Mesenchymal stem cell (in vitro differentiated cells and primary cell): ENCODE results near the gene RBFOX2.

ENCODE experiments used
- DNase-seq: peaks from one replicate; pipeline ENCODE4 v3.0.0-alpha.2; 2013
- H2AFZ ChIP-seq: one replicate; pipeline ENCODE4 v1.6.1; 2013; ENCODE audit warnings: low read depth, mild to moderate bottlenecking, control low read depth, inconsistent platforms, low read length, moderate library complexity
- H2AK5ac ChIP-seq: 2 replicates; pipeline ENCODE4 v1.6.1; 2013; ENCODE audit warnings: low read length, moderate library complexity, mild to moderate bottlenecking, inconsistent platforms; ENCODE audit not compliant: severe bottlenecking
- H2BK120ac ChIP-seq: one replicate; pipeline ENCODE4 v1.6.1; 2013; ENCODE audit warnings: low read depth, mild to moderate bottlenecking, inconsistent platforms, low read length, moderate library complexity
- H2BK12ac ChIP-seq, 2 experiments: one replicate each; pipeline ENCODE4 v1.6.1; 2013; ENCODE audit warnings: inconsistent platforms in 2 of 2, low read length in 2 of 2, mild to moderate bottlenecking in 2 of 2, moderate library complexity in 2 of 2, control low read depth in 1 of 2
- H2BK15ac ChIP-seq: one replicate; pipeline ENCODE4 v1.6.1; 2013; ENCODE audit warnings: mild to moderate bottlenecking, low read depth, inconsistent platforms; ENCODE audit not compliant: poor library complexity, severe bottlenecking
- H2BK5ac ChIP-seq: 2 replicates; pipeline ENCODE4 v1.6.1; 2013; ENCODE audit warnings: low read depth, mild to moderate bottlenecking, low read length, control low read depth, inconsistent platforms; ENCODE audit not compliant: poor library complexity, severe bottlenecking
- H3K14ac ChIP-seq, 2 experiments: one replicate each; pipeline ENCODE4 v1.6.1; 2013; ENCODE audit warnings: inconsistent platforms in 2 of 2, low read length in 2 of 2, control low read depth in 1 of 2, mild to moderate bottlenecking in 1 of 2, moderate library complexity in 1 of 2
- H3K18ac ChIP-seq, 2 experiments: one replicate each; pipeline ENCODE4 v1.6.1; 2013; ENCODE audit warnings: inconsistent platforms in 2 of 2, low read length in 2 of 2, control low read depth in 1 of 2, low read depth in 1 of 2, mild to moderate bottlenecking in 1 of 2
- H3K23ac ChIP-seq, 2 experiments: one replicate each; pipeline ENCODE4 v1.6.1; 2013; ENCODE audit warnings: inconsistent platforms in 2 of 2, low read length in 2 of 2, mild to moderate bottlenecking in 2 of 2, moderate library complexity in 2 of 2, control low read depth in 1 of 2
- H3K27ac ChIP-seq: 2 replicates; pipeline ENCODE4 v1.5.1; 2013; ENCODE audit warnings: mild to moderate bottlenecking, moderate library complexity, low read length, control low read depth, inconsistent platforms; ENCODE audit not compliant: poor library complexity, severe bottlenecking
- H3K27me3 ChIP-seq, 2 experiments: 2 replicates each; pipeline versions ENCODE4 v1.6.1 to v1.7.0; 2013; ENCODE audit warnings: low read length in 2 of 2, mild to moderate bottlenecking in 2 of 2, moderate library complexity in 2 of 2, control low read depth in 1 of 2, inconsistent platforms in 1 of 2; ENCODE audit not compliant: control insufficient read depth in 1 of 2, insufficient read depth in 1 of 2
- H3K36me3 ChIP-seq, 2 experiments: 2 replicates each; pipeline versions ENCODE4 v1.6.1 to v1.7.0; 2013; ENCODE audit warnings: low read length in 2 of 2, control low read depth in 1 of 2, inconsistent platforms in 1 of 2, low read depth in 1 of 2, mild to moderate bottlenecking in 1 of 2; ENCODE audit not compliant: insufficient read depth in 2 of 2, control insufficient read depth in 1 of 2
- H3K4ac ChIP-seq, 2 experiments: one replicate each; pipeline ENCODE4 v1.6.1; 2013; ENCODE audit warnings: inconsistent platforms in 2 of 2, low read length in 2 of 2, mild to moderate bottlenecking in 2 of 2, moderate library complexity in 2 of 2, control low read depth in 1 of 2, low read depth in 1 of 2
- H3K4me1 ChIP-seq: 2 replicates; pipeline ENCODE4 v1.6.1; 2013; ENCODE audit warnings: low read depth, low read length, control low read depth; ENCODE audit not compliant: control insufficient read depth, insufficient read depth
- H3K4me2 ChIP-seq: 2 replicates; pipeline ENCODE4 v1.6.1; 2013; ENCODE audit warnings: low read length, mild to moderate bottlenecking, inconsistent platforms; ENCODE audit not compliant: poor library complexity, severe bottlenecking
- H3K4me3 ChIP-seq, 2 experiments: 2 replicates each; pipeline versions ENCODE4 v1.5.1 to v1.7.0; 2013; ENCODE audit warnings: low read length in 2 of 2, mild to moderate bottlenecking in 2 of 2, control low read depth in 1 of 2, low read depth in 1 of 2; ENCODE audit not compliant: insufficient read depth in 1 of 2
- H3K79me1 ChIP-seq: replicated peaks from 2 replicates; pipeline ENCODE4 v1.6.1; 2013; ENCODE audit warnings: mild to moderate bottlenecking, control low read depth, low read length, inconsistent platforms; ENCODE audit not compliant: poor library complexity, severe bottlenecking
- H3K9ac ChIP-seq: 2 replicates; pipeline ENCODE4 v1.7.0; 2013; ENCODE audit warnings: mild to moderate bottlenecking, low read length, moderate library complexity
- H3K9me3 ChIP-seq: 2 replicates; pipeline ENCODE4 v1.7.0; 2013; ENCODE audit warnings: mild to moderate bottlenecking, low read length; ENCODE audit not compliant: control insufficient read depth
- H4K8ac ChIP-seq: one replicate; pipeline ENCODE4 v1.6.1; 2013; ENCODE audit warnings: inconsistent platforms, mild to moderate bottlenecking, low read length, moderate library complexity
- H4K91ac ChIP-seq: one replicate; pipeline ENCODE4 v1.6.1; 2013; ENCODE audit warnings: mild to moderate bottlenecking, low read length, inconsistent platforms
- WGBS: methylation state at CpG from one replicate; pipeline ENCODE4 v1.1.7; 2013; ENCODE audit warnings: mixed read lengths; 5-methylcytosine and 5-hydroxymethylcytosine counted together

RBFOX2 gene

DNA sequence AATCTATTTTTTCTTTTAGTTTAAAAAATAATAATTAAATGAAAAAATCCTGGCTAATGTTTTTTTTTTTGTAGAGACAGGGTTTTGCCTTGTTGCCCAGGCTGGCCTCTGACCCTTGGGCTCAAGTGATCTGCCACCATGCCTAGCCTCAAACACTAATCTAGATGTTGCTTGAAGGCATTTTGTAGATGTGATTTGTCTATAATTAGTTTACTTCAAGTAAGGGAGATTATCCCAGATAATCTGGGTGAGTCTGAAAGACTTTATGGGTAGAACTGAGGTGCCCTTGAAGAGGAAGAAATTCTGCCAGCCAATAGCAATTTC lies 38.6 kb upstream of the RBFOX2 start:
- Histone ChIP-seq H3K14ac (no peak overlapping the region), H2AK5ac (no peak overlapping the region), H3K4ac (no peak overlapping the region), H2AFZ (no peak overlapping the region), H2BK12ac (no peak overlapping the region), H3K27me3 (no peaks in the 10 kb centered on the region), H3K18ac (no peak overlapping the region), H2BK120ac (no peak overlapping the region), H3K4me1 (peaks cover 6% of the 10 kb centered on the region), H3K79me1 (no peaks in the 10 kb centered on the region), H2BK5ac (no peak overlapping the region), H3K4me3 (no peak overlapping the region), H3K23ac (no peak overlapping the region), H3K9me3 (no peaks in the 10 kb centered on the region), H3K36me3 (no peaks in the 10 kb centered on the region), H3K27ac (no peak overlapping the region), H2BK15ac (no peak overlapping the region), H3K4me2 (no peak overlapping the region), H4K8ac (no peak overlapping the region), H4K91ac (no peak overlapping the region), H3K9ac (no peak overlapping the region)
- no peak for DNase-seq

DNA sequence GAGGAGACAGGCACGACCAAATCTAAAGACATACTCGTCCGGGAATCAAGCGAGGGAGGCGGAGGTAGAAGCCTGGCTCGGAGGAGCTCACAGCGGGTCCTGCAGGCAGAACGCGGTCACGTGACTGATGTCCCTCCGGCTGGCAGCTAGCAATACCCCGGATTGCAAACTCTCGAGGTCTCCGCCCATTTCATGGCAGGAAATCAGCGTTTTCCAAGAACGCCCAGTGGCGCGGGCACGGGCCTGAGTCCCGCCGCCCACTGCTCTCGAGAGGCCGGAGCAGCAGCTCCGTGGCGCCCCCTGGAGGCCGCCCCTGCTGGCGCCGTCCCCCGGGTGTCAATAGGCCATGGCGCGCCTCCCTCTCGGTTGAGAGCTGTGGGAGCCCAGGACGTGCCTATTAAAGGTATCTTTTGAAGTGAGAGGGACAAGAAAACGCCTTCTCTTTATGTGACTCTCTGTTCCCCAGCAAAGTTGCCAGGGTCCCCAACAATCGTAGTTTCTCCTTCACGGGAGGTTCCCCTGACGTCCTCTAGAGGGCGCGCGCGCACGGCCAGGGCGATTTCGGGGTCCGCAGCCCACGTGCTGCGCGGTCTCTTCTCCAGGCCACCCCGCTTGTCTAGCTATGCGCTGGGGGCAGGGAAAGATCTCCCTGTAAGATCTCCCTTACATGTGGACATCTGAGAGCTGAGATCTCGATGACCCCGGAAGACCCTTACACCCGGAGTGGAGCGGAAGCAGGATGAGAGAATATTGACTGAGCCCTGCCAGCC lies 37.3 kb upstream of the RBFOX2 start:
- Histone ChIP-seq H3K27ac (peak overlapping the region; percentile 56), H2AK5ac (peak overlapping the region; percentile 57), H3K23ac (no peak overlapping the region), H4K91ac (peak overlapping the region; percentile 67), H3K27me3 (no peaks in the 10 kb centered on the region), H2AFZ (peak overlapping the region; percentile 80), H3K36me3 (no peaks in the 10 kb centered on the region), H3K4me3 (peak overlapping the region; percentile 38 to 73), H2BK5ac (no peak overlapping the region), H3K4me1 (peaks cover 6% of the 10 kb centered on the region), H2BK12ac (peak overlapping the region; percentile 23 to 93), H3K4me2 (peak overlapping the region; percentile 66), H3K4ac (peak overlapping the region; percentile 39 to 70), H4K8ac (peak overlapping the region; percentile 66), H2BK15ac (peak overlapping the region; percentile 61), H3K79me1 (no peaks in the 10 kb centered on the region), H2BK120ac (peak overlapping the region; percentile 85), H3K9ac (peak overlapping the region; percentile 94), H3K14ac (peak overlapping the region in 1 of 2 experiments; percentile 15), H3K9me3 (no peaks in the 10 kb centered on the region), H3K18ac (peak overlapping the region; percentile 91 to 93)
- peak; percentile 95 for DNase-seq
- 7% methylated on average over 50 of the region's 54 CpGs for WGBS

- peak overlapping the region; percentile 36 for H4K91ac ChIP-seq
- peaks cover 6% of the 10 kb centered on the region for H3K4me1 ChIP-seq
- H3K36me3 ChIP-seq = no peaks in the 10 kb centered on the region
- H3K79me1 ChIP-seq = no peaks in the 10 kb centered on the region
- peak overlapping the region in 1 of 2 experiments; percentile 56 for H2BK12ac ChIP-seq
- 10% methylated on average over 5 of the region's 5 CpGs for WGBS
- H2AFZ ChIP-seq = peak overlapping the region; percentile 55
- peak overlapping the region in 1 of 2 experiments; percentile 1 for H3K14ac ChIP-seq
- peak overlapping the region; percentile 38 to 73 for H3K4me3 ChIP-seq
- DNase-seq = no peak
- peak overlapping the region; percentile 29 for H2BK15ac ChIP-seq
- H3K27me3 ChIP-seq = no peaks in the 10 kb centered on the region
- H3K4ac ChIP-seq = peak overlapping the region; percentile 39 to 70
- peak overlapping the region; percentile 94 for H3K9ac ChIP-seq
- H3K9me3 ChIP-seq = no peaks in the 10 kb centered on the region
- peak overlapping the region; percentile 27 for H3K27ac ChIP-seq
- H2BK5ac ChIP-seq = no peak overlapping the region
- no peak overlapping the region for H2AK5ac ChIP-seq
- peak overlapping the region in 1 of 2 experiments; percentile 14 for H3K23ac ChIP-seq
- peak overlapping the region; percentile 88 to 93 for H3K18ac ChIP-seq
- H4K8ac ChIP-seq = peak overlapping the region; percentile 66
- no peak overlapping the region for H2BK120ac ChIP-seq
- peak overlapping the region; percentile 66 for H3K4me2 ChIP-seq
Measured at GRCh38 chr22:36065462-36065774, 36.8 kb upstream of the RBFOX2 start.

- H3K4me2 ChIP-seq = no peak overlapping the region
- H3K36me3 ChIP-seq = no peaks in the 10 kb centered on the region
- no peak overlapping the region for H2BK120ac ChIP-seq
- no peak overlapping the region for H3K18ac ChIP-seq
- no peaks in the 10 kb centered on the region for H3K9me3 ChIP-seq
- H3K14ac ChIP-seq = no peak overlapping the region
- no peaks in the 10 kb centered on the region for H3K27me3 ChIP-seq
- H4K8ac ChIP-seq = no peak overlapping the region
- no peak overlapping the region for H2BK15ac ChIP-seq
- no peak overlapping the region for H3K4ac ChIP-seq
- peaks cover 6% of the 10 kb centered on the region for H3K4me1 ChIP-seq
- no peak overlapping the region for H2BK5ac ChIP-seq
- H2BK12ac ChIP-seq = no peak overlapping the region
- WGBS = 100% methylated on average over 4 of the region's 5 CpGs
- H3K79me1 ChIP-seq = no peaks in the 10 kb centered on the region
- H3K23ac ChIP-seq = no peak overlapping the region
- no peak overlapping the region for H3K9ac ChIP-seq
- no peak overlapping the region for H2AFZ ChIP-seq
- H2AK5ac ChIP-seq = no peak overlapping the region
- H3K4me3 ChIP-seq = no peak overlapping the region
- no peak for DNase-seq
- peak overlapping the region; percentile 29 for H4K91ac ChIP-seq
- no peak overlapping the region for H3K27ac ChIP-seq
Measured at GRCh38 chr22:36064358-36064757, 35.7 kb upstream of the RBFOX2 start.
